K562 (cell line): ENCODE measurements around the gene GPC2. TPM values are rescaled to one million over a fixed set of nuclear protein-coding genes. Genes with fewer than 3 reads are reported as not detected.

Experiments
- ATF1 ChIP-seq, 2 experiments: fragments of 450-650 bp in 1 of 2; IDR thresholded peaks; 2 replicates each; pipeline ENCODE4 v1.6.1; 2016; ENCODE audit warnings: missing compliant biosample characterization in 1 of 2, missing genetic modification characterization in 1 of 2
- C11orf30 ChIP-seq: fragments of 450-650 bp; IDR thresholded peaks from 2 replicates; pipeline ENCODE4 v1.6.1; 2016; ENCODE audit warnings: low read depth, mild to moderate bottlenecking
- CEBPB ChIP-seq: fragments of 450-650 bp; IDR thresholded peaks from 2 replicates; pipeline ENCODE4 v1.6.1; 2016; ENCODE audit warnings: missing genetic modification characterization, missing compliant biosample characterization
- CTBP1 ChIP-seq: fragments of 450-650 bp; IDR thresholded peaks from 2 replicates; pipeline ENCODE4 v1.6.1; 2016; ENCODE audit warnings: borderline replicate concordance
- DIDO1 ChIP-seq: fragments of 450-650 bp; IDR thresholded peaks from 2 replicates; pipeline ENCODE4 v1.6.1; 2016; ENCODE audit warnings: low read depth, missing biosample characterization, missing genetic modification characterization
- EGR1 ChIP-seq: fragments of 450-650 bp; conservative IDR thresholded peaks from 2 replicates; pipeline ENCODE4 v1.6.1; 2017; ENCODE audit warnings: mild to moderate bottlenecking
- ETV1 ChIP-seq: fragments of 450-650 bp; conservative IDR thresholded peaks from 2 replicates; pipeline ENCODE4 v1.6.1; 2016; ENCODE audit warnings: missing genetic modification characterization, control low read depth, low read depth, missing compliant biosample characterization
- ETV6 ChIP-seq, 3 experiments: fragments of 150-350 bp in 1 of 3; sonication (generic) in 1 of 3; formaldehyde crosslinking in 1 of 3; IDR thresholded peaks; 2 replicates each; pipeline versions ENCODE4 v1.6.1 to v1.8.0; 2014 to 2022; ENCODE audit warnings: borderline replicate concordance in 2 of 3, low read depth in 2 of 3, antibody characterized with exemption in 1 of 3, low read length in 1 of 3, mild to moderate bottlenecking in 1 of 3, missing genetic modification reagents in 1 of 3
- FIP1L1 ChIP-seq: fragments of 200-400 bp; formaldehyde crosslinking; IDR thresholded peaks from 2 replicates; pipeline ENCODE4 v1.6.1; 2018; ENCODE audit warnings: mild to moderate bottlenecking, low read depth, low read length; ENCODE audit not compliant: poor library complexity, severe bottlenecking
- GTF2F1 ChIP-seq: IDR thresholded peaks from 2 replicates; pipeline ENCODE4 v1.6.1; 2011; ENCODE audit warnings: low read depth, low read length, improper control_type of control experiment
- HMG20B ChIP-seq: fragments of 250-450 bp; sonication (Bioruptor Pico); IDR thresholded peaks from 2 replicates; pipeline ENCODE4 v1.5.0; 2021; ENCODE audit warnings: mild to moderate bottlenecking
- KAT7 ChIP-seq: sonication (generic); formaldehyde crosslinking; IDR thresholded peaks from 2 replicates; pipeline ENCODE4 v1.8.0; 2022; ENCODE audit warnings: missing genetic modification reagents, mild to moderate bottlenecking, borderline replicate concordance
- KDM5B ChIP-seq: fragments of 200-600 bp; sonication (generic); IDR thresholded peaks from 2 replicates; pipeline ENCODE4 v1.6.1; 2012; ENCODE audit warnings: low read depth, mild to moderate bottlenecking, moderate library complexity, low read length, control low read depth, inconsistent platforms; ENCODE audit not compliant: insufficient replicate concordance
- MAZ ChIP-seq, 2 experiments: fragments of 450-650 bp in 1 of 2; sonication (generic) in 1 of 2; formaldehyde crosslinking; IDR thresholded peaks in 1 of 2; conservative IDR thresholded peaks in 1 of 2; 2 replicates each; pipeline versions ENCODE4 v1.4.0 to v1.5.0; 2020; ENCODE audit warnings: mild to moderate bottlenecking in 1 of 2, missing genetic modification reagents in 1 of 2
- MBD2 ChIP-seq: sonication (generic); IDR thresholded peaks from 2 replicates; pipeline ENCODE4 v1.6.1; 2016; ENCODE audit warnings: low read depth, borderline replicate concordance
- NR4A1 ChIP-seq, 2 experiments: fragments of 250-450 bp in 1 of 2; fragments of 450-650 bp in 1 of 2; sonication (Bioruptor Pico) in 1 of 2; IDR thresholded peaks; 2 replicates each; pipeline versions ENCODE4 v1.4.0 to v1.6.1; 2016 to 2020; ENCODE audit warnings: mild to moderate bottlenecking in 2 of 2, missing compliant biosample characterization in 1 of 2, missing genetic modification characterization in 1 of 2, moderate library complexity in 1 of 2
- SMARCC2 ChIP-seq: fragments of 450-650 bp; IDR thresholded peaks from 2 replicates; pipeline ENCODE4 v1.6.1; 2017; ENCODE audit warnings: antibody characterized with exemption, moderate library complexity, mild to moderate bottlenecking, low read depth
- THRAP3 ChIP-seq: fragments of 450-650 bp; IDR thresholded peaks from 2 replicates; pipeline ENCODE4 v1.6.1; 2016; ENCODE audit warnings: mild to moderate bottlenecking, inconsistent platforms, borderline replicate concordance
- TSHZ1 ChIP-seq: fragments of 250-450 bp; sonication (Bioruptor Pico); IDR thresholded peaks from 2 replicates; pipeline ENCODE4 v1.4.0; 2020; ENCODE audit warnings: mild to moderate bottlenecking, moderate library complexity
- XRCC4 ChIP-seq: IDR thresholded peaks from one replicate; pipeline ENCODE4 v1.6.1; 2011; ENCODE audit not compliant: insufficient read depth, insufficient read length; ENCODE audit errors: extremely low read depth
- ZC3H8 ChIP-seq: fragments of 450-650 bp; IDR thresholded peaks from 2 replicates; pipeline ENCODE4 v1.6.1; 2017
- ZNF121 ChIP-seq: sonication (generic); formaldehyde crosslinking; conservative IDR thresholded peaks from 2 replicates; pipeline ENCODE4 v1.8.0; 2022; ENCODE audit warnings: missing genetic modification reagents
- ZNF408 ChIP-seq: fragments of 250-450 bp; sonication (Bioruptor Pico); IDR thresholded peaks from 2 replicates; pipeline ENCODE4 v1.4.0; 2020; ENCODE audit warnings: low read depth, mild to moderate bottlenecking, moderate library complexity
- ZNF583 ChIP-seq: fragments of 250-450 bp; sonication (Bioruptor Pico); IDR thresholded peaks from 2 replicates; pipeline ENCODE4 v1.4.0; 2020
- ZNF707 ChIP-seq: fragments of 250-450 bp; sonication (Bioruptor Pico); conservative IDR thresholded peaks from 2 replicates; pipeline ENCODE4 v1.8.0; 2022; ENCODE audit warnings: inconsistent platforms, mild to moderate bottlenecking, moderate library complexity
- polyA plus RNA-seq, 8 experiments: library from polyadenylated mRNA; depleted of rRNA in 4 of 8; stranded (reverse) in 5 of 8; unstranded in 3 of 8; fragments of >200 nt; fragmentation: Nextera tagmentation in 2 of 8; fragmentation: Illumina TruSeq in 1 of 8; extraction: Ambion mirVana in 2 of 8; extraction: Trizol in 1 of 8; gene quantifications; 2 replicates each; pipeline versions ENCODE4 v1.2.1 to v1.2.3, GENCODE V29; 2011 to 2014; ENCODE audit warnings: inconsistent platforms in 1 of 8, missing spikeins in 1 of 8
- total RNA-seq, 7 experiments: library from RNA; depleted of rRNA in 6 of 7; stranded (reverse); fragments of >200 nt in 6 of 7; fragmentation: Illumina TruSeq in 2 of 7; extraction: Trizol in 2 of 7; gene quantifications; 2 replicates each; pipeline versions ENCODE4 v1.2.1 to v1.2.3, GENCODE V29; 2011 to 2021; ENCODE audit warnings: low replicate concordance in 1 of 7
- TF ChIP-seq, protein P1 (sequence below): fragments of 450-650 bp; IDR thresholded peaks from 2 replicates; pipeline ENCODE4 v1.6.1; 2016; ENCODE audit warnings: low read depth, mild to moderate bottlenecking, moderate library complexity

The GPC2 gene
- total and polyA plus RNA-seq, 9 of the 15 experiments (the other 6 are each of a cell fraction or from before 2014, with no cell fraction given): 0.06 to 7.7 (median 1.4) TPM; not detected in 1

GRCh38 chr7:100208911-100209408 lies 31.8 kb upstream of the GPC2 start (continued):
- TF ChIP-seq GTF2F1 (no peak), ZNF707 (CRISPR knock-in tag) (no peak), CTBP1 (no peak), THRAP3 (no peak), HMG20B (CRISPR knock-in tag) (no peak), SMARCC2 (no peak), C11orf30 (peak; percentile 93), ATF1 (CRISPR knock-in tag; IDR thresholded peaks at IDR 0.05) (no peak), ATF1 (tag; IDR thresholded peaks at IDR 0.05) (no peak), MBD2 (no peak), TSHZ1 (CRISPR knock-in tag) (no peak), ETV6 (IDR thresholded peaks at IDR 0.05; ENCODE audit: borderline replicate concordance in 1 of 2, low read depth in 2 of 2, low read length in 1 of 2) (no peak), ETV6 (CRISPR knock-in tag; IDR thresholded peaks at IDR 0.05; ENCODE audit: borderline replicate concordance) (no peak), DIDO1 (tag) (no peak), ZNF583 (no peak), KDM5B (no peak), MAZ (CRISPR knock-in tag; conservative IDR thresholded peaks at IDR 0.05 in 1 of 2, IDR thresholded peaks at IDR 0.05 in 1 of 2) (peak; percentile 21 to 30; a peak in 1 of 4 replicates), CEBPB (no peak), ETV1 (tag) (no peak), ZNF408 (CRISPR knock-in tag) (no peak), NR4A1 (CRISPR knock-in tag; IDR thresholded peaks at IDR 0.05) (no peak), NR4A1 (tag; IDR thresholded peaks at IDR 0.05) (no peak), XRCC4 (no peak), ZNF121 (CRISPR knock-in tag) (no peak), FIP1L1 (no peak), ZC3H8 (no peak), KAT7 (CRISPR knock-in tag) (peak; percentile 40; the same call in 1 of the 2 replicates), EGR1 (no peak)
- TF ChIP-seq, protein P1, sequence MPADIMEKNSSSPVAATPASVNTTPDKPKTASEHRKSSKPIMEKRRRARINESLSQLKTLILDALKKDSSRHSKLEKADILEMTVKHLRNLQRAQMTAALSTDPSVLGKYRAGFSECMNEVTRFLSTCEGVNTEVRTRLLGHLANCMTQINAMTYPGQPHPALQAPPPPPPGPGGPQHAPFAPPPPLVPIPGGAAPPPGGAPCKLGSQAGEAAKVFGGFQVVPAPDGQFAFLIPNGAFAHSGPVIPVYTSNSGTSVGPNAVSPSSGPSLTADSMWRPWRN: no peak
